GM06990 (cell line): ENCODE results near the gene HOMER1.

Experiments used
- DNase-seq: peaks from one replicate; pipeline ENCODE4 v3.0.0-alpha.2; 2011; ENCODE audit not compliant: insufficient read length; ENCODE audit errors: extremely low read depth
- H3K27me3 ChIP-seq: replicated peaks from 2 replicates; pipeline ENCODE4 v1.6.0; 2011; ENCODE audit warnings: low read length; ENCODE audit not compliant: control insufficient read depth, insufficient read depth
- H3K36me3 ChIP-seq: 2 replicates; pipeline ENCODE4 v1.5.1; 2011; ENCODE audit warnings: low read length; ENCODE audit not compliant: control insufficient read depth, insufficient read depth
- H3K4me3 ChIP-seq: replicated peaks from 2 replicates; pipeline ENCODE4 v1.5.1; 2011; ENCODE audit warnings: low read depth, mild to moderate bottlenecking, control low read depth, low read length
- TF ChIP-seq, protein P1 (sequence below): IDR thresholded peaks from 2 replicates; pipeline ENCODE4 v1.5.1; 2011; ENCODE audit warnings: low read length, control low read depth, mild to moderate bottlenecking, inconsistent platforms; ENCODE audit not compliant: insufficient read depth, poor library complexity, severe bottlenecking

Gene HOMER1

DNA sequence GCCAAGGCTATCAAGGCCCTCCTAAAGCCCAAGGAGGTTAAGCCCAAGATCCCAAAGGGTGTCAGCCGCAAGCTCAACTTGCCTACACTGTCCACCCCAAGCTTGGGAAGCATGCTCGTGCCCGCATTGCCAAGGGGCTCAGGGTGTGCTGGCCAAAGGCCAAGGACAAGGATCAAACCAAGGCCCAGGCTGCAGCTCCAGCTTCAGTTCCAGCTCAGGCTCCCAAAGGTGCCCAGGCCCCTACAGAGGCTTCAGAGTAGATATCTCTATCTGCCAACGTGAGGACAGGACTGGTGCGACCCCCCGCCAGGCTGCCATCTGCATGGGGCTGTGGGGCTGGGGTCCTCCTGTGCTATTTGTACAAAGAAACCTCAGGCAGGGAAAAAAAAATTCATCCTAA is 3.3 kb downstream of the HOMER1 start:
- Histone ChIP-seq H3K27me3 (no peaks in the 10 kb centered on the region), H3K4me3 (no peak overlapping the region), H3K36me3 (no peaks in the 10 kb centered on the region)
- DNase-seq: no peak
- TF ChIP-seq, protein P1, sequence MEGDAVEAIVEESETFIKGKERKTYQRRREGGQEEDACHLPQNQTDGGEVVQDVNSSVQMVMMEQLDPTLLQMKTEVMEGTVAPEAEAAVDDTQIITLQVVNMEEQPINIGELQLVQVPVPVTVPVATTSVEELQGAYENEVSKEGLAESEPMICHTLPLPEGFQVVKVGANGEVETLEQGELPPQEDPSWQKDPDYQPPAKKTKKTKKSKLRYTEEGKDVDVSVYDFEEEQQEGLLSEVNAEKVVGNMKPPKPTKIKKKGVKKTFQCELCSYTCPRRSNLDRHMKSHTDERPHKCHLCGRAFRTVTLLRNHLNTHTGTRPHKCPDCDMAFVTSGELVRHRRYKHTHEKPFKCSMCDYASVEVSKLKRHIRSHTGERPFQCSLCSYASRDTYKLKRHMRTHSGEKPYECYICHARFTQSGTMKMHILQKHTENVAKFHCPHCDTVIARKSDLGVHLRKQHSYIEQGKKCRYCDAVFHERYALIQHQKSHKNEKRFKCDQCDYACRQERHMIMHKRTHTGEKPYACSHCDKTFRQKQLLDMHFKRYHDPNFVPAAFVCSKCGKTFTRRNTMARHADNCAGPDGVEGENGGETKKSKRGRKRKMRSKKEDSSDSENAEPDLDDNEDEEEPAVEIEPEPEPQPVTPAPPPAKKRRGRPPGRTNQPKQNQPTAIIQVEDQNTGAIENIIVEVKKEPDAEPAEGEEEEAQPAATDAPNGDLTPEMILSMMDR: no peak

DNA sequence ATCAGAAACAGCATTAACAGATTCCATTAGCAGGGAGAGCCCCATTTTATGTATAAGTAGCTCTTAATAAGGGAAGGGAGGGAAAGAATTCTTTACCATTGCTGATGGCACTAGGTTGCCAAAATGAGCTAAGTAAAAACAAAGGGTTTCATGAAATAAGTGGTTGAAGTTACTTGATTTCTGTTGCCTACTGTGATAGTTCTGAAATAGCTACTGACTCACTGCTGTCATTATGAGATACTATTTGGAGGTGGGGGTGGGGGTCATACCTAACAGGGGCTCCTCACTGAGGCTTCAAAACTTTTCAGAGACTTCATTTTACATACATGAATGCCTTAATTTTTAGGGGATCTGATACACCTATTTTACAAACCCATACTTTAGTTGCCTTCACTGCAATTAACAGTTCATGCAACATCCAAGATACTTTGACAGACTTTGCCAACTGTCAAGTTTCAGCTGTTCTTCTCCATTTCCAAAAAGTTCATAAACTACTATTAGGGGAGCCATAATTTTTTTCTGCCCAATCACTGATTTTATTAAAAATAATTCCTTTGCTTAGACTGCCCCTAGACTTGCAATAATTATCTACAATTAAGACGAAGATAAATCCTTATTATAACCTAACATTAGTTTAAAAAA is 4.6 kb downstream of the HOMER1 start:
- no peaks in the 10 kb centered on the region for H3K27me3 ChIP-seq
- H3K36me3 ChIP-seq: no peaks in the 10 kb centered on the region
- TF ChIP-seq, protein P1: no peak
- DNase-seq: no peak
- no peak overlapping the region for H3K4me3 ChIP-seq

DNA sequence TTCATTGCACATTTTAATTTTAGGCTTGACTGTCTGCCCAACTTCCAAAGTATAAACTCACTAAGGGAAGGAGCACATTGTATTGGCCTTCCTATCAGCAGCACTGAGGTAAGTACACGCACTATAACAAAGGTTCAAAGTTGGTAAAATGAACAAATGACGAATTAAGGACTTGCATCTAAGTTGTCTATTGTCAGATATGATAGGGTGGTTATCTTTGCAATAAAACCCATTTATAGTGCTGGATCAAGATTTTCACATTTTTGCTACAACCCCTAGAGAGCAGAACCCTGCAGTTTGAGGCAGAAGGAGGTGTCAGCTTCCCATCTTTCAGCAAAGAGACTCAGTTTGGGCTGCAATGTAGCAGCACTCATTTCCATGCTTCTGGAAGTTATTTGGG is 5.1 kb downstream of the HOMER1 start:
- no peak for DNase-seq
- TF ChIP-seq, protein P1: no peak
- H3K4me3 ChIP-seq: no peak overlapping the region
- H3K27me3 ChIP-seq: no peaks in the 10 kb centered on the region
- no peaks in the 10 kb centered on the region for H3K36me3 ChIP-seq

DNA sequence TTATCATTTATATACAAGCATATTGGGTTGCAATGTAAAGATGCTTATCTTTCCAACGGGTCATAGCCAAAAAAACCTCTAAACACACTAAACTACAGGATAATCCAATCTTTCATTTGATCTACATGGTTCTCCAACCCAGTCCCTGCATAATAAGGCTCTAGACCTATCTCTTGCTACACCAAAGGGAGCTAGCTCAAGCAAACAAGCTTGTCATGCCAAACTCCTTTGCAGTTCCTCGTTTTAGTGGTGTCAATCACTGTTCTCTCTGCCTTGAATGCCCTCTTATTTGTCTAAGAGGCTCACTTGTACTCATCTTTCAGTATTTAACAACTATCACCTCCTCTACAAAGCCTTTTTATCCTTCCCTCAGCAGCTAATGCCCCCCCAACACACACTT is 5.6 kb downstream of the HOMER1 start:
- no peaks in the 10 kb centered on the region for H3K27me3 ChIP-seq
- TF ChIP-seq, protein P1: no peak
- no peak overlapping the region for H3K4me3 ChIP-seq
- no peak for DNase-seq
- no peaks in the 10 kb centered on the region for H3K36me3 ChIP-seq

DNA sequence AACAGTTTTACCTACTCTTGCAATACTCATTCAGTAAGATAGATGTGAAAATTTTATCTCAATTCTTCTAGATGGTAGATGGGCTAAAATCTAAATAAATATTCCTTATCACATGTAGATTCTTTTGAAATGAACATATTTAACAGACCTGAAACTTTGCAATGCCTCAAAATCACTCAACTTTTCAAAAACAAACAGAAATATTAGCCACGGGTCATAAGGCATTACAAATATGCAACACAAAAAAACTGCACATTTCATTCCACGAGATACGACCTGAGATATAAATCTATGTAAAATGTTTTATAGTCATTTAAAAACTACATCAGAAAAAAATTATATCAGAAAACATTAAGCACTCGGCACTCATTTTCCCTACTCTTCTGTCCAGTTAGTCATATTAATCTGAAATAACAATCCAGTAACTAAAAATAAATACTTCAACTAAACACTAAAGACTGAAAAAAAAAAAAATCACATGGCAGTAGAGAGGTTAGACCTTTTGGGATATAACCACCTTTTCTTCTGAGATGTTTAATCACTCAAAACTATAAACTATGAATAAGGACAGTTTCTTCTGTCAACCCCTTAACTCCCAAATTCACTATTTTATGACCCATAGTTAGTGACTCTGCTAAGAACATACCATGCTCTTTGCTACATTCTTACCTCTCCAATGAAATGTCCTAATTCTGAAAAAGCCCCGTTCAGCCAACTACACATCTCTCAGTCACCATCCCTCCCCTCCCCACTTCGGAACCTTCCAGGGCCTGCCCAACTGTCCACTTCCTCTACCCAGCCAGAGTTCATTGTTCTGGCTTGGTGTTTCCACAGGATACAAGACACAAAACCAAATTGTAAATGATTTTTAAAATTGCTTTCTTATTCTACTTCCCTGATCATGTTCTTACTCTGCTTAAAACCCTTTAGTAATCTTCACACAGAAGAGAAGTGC is 6.4 kb downstream of the HOMER1 start:
- no peaks in the 10 kb centered on the region for H3K27me3 ChIP-seq
- no peak for DNase-seq
- TF ChIP-seq, protein P1: no peak
- no peak overlapping the region for H3K4me3 ChIP-seq
- H3K36me3 ChIP-seq: no peaks in the 10 kb centered on the region
